HG03571 (cell line): ENCODE data around the gene FN3K.
"Not testable (repeated sequence)": the region's sequence is repeated elsewhere in the genome, so short reads cannot be mapped to it uniquely, and the experiment has no call there.

Experiments
- ATAC-seq: cut with Tn5 transposase; IDR thresholded peaks from one replicate; pipeline ENCODE4 v1.9.1; 2021; ENCODE audit not compliant: unreplicated experiment

Gene FN3K

DNA sequence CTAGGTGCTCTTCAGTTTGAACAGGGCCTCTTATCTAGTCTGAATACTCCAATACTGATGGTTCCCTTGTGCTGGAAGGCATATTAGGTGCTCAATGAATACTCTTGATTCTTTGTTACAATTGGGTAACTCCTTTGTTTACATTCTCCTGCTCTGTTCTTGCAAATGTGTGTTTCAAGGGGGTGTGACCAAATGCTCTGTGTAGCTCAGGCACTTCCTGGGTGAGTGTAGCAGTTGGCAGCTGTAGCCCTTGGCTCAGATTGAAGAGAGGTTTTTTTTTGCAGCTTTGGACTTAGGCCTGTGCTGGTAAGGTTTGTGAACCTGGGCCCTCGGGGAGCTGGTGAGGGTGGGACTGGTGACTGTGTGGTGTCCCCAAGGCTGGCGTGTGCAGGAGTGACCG, 36.6 kb downstream of the FN3K start:
- ATAC-seq = no peak

DNA sequence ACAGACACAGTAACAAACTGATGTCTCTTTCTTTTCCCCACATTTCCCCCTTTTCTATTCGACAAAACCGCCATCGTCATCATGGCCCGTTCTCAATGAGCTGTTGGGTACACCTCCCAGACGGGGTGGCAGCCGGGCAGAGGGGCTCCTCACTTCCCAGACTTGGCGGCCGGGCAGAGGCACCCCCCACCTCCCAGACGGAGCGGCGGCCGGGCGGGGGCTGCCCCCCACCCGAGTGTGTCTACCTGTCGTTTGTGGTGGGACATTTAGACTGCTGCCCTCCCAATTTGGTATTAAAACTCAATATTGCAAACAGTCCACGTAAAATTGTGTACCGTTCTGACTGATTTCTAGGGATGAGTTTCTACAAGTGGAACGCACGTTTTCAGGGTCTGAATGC, 39.0 kb downstream of the FN3K start:
- ATAC-seq = not testable (repeated sequence)

DNA sequence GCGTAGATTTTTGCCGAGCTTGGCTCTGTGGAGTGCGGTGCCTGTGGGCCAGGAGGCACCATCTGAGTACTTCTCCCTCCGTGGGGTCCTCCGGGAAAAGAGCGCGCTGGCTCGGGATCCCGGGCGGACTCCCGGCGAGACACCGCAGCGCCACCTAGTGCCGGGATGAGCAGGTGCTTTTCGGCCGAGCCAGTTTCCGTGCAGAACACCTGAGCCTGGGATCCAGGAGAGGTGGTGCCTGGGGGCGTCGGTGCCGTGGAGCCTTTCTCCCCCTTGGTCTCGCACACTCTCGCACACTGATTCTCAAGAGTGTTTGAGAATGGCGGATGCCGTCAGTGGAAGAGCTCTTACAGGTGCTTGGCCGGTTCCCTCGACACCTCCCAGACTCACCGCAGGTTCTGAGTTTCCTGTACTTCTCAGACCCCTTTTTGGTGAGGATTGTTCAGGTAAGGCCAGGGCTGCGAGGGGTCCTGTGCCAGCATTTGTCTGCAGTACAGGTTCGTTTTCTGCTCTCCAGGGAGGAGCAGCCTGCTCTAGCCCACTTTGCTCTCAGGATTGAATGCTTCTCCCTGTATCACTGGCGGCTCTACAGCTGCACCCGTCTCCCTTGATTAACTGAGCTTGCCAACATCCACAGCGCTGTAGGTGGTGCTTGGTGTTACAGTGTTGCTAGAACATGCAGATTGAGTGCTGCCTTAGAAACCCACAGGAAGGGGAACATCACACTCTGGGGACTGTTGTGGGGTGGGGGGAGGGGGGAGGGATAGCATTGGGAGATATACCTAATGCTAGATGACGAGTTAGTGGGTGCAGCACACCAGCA, 39.8 kb downstream of the FN3K start:
- ATAC-seq = no peak

DNA sequence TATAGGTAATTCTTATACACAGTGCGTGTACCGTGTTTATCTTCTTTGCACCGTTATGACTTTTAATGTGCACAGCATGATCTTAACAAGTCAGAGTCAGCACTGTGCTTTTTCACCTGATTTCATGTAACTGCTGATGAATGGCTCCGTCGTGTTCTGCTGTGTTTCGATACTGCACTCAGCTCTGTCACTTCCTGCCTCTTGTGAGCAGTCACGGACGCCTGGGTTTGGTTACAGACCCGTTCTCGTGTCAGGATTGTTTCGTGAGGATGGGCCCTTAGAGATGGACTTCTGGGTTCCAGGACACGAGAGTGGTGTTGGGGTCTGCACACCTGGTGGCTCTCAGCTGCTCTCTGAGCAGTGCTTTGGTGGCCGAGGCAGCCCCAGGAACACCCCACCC, 41.0 kb downstream of the FN3K start:
- no peak for ATAC-seq

DNA sequence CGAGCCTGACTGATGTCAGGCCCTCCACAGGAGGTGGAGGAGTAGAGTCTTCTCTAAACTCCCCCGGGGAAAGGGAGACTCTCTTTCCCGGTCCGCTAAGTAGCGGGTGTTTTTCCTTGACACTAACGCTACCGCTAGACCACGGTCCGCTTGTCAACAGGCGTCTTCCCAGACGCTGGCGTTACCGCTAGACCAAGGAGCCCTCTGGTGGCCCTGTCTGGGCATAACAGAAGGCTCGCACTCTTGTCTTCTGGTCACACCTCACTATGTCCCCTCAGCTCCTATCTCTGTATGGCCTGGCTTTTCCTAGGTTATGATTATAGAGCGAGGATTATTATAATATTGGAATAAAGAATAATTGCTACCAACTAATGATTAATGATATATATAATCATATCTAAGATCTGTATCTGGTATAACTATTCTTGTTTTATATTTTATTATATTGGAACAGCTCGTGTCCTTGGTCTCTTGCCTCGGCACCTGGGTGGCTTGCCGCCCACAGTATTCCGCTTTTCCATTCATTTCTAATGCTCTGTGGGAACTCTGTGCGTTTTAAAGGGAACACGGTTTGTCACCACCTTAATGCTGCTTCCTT, 42.5 kb downstream of the FN3K start:
- ATAC-seq = not testable (repeated sequence)

DNA sequence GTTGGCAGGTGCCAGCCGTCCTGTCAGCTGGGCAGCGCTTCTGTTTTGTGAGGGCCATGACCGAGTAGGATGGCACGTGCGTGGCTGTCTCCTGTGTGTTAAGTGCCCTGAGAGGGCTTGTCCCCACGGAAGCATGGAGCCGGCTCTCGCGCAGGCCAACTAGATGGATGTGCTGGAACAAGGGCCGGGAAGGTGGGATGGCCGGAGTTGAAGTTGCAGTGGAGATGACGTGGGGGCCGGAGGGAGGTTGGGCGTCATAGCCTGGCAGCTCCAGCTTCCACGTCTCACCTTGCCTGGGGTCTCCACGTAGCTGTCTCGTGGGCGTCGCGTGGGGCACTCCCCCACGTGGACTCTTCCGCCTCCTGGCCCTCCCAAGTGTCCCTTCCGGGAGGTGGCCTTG, 44.1 kb downstream of the FN3K start:
- ATAC-seq = no peak

DNA sequence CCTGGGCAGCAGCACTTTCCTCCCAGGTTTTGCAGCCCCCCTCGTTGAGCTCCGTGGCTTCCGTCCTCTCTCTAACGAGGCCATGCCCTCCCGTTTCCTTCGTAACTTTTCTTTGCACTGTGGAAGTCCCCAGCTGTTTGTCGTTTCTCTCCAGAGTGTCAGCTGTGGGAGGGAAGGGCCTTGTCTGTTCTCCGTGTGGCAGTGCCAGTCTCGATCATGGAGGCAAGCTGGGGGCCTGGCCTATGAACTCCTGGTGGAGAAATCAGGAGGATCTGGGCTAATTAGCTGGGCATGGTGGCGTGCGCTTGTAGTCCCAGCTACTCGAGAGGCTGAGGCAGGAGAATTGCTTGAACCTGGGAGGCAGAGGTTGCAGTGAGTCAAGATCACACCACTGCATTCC, 44.8 kb downstream of the FN3K start:
- ATAC-seq = no peak

DNA sequence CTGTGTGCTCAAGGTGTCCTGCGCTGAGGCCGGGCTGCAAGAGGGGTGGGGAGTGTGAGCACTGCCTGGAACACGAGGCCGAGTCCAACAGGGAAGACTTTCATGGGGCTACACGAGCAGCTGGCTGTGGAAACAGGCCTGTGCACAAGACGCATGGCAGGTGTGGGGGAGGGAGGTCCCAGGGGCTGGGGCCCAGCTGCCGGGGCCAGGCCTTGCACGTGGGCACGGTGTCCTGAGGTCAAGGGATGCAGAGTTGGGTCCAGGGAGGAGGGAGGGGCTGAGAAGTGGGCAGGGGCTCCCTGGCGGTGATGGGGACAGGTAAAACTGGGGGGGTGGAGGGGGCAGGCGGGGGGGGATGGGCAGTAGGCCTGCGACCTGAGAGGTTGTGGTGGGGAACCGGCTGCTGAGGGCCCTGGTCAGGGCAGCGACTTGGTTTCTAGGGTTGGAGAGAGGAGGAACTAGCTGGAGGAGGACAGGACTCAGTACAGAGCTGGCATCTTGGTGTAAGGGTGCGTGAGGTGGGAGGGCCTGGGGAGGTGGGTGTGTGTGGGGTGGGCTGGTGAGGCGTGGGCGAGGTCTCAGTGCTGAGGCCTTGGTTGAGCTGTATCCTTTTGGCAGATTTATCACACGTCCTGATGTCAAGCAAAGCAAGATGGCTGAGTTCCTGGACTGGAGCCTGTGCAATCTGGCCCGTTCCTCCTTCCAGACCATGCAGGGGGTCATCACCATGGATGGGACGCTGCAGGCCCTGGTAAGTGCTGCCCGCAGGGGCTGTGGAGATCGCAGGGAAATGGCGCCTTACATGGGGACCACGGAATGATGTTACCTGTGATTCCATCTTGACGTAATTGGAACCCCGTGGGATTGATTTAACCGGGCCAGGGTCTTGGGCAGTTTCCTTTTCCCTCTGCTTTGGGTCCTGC, 45.8 kb downstream of the FN3K start:
- no peak for ATAC-seq

DNA sequence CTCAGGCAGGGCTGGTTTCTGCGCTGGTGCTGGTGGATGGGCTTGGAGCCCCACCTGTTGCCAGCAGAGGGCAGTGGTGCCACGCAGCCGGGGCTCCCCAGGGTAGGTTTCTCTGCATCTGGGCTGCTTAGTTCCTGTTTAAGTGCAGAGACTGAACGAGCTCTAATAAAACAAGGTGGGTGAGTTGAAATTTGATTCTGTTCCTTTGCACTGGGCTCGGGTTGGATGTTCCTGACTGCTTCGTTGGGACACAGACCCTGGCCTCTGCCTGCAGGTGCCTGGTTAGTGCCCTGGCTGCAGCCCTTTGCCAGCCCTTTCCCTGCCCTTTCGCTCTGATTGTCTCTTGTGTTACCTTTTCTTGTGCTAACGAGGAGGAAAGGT, 46.5 kb downstream of the FN3K start:
- no peak for ATAC-seq

DNA sequence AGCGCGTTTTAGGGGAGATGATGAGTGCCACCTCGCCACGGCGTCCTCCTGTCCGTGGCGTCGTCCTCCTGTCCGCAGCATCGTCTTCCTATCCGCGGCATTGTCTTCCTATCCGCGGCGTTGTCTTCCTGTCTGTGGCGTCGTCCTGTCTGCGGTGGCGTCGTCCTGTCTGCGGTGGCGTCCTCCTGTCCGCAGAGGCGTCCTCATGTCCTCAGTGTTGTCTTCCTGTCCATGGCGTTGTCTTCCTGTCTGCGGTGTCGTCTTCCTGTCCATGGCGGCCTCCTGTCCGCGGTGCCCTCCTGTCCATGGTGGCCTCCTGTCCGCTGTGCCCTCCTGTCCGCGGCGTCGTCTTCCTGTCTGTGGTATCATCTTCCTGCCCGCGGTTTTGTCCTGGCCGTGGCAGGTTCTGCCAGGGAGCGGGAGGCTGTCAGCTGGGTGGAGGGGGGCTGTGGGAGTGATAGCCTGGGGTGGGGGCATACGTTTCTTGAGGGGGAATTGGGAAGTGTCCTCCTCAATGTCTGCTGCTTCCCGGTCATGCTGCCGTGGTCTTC, 47.3 kb downstream of the FN3K start:
- no peak for ATAC-seq

DNA sequence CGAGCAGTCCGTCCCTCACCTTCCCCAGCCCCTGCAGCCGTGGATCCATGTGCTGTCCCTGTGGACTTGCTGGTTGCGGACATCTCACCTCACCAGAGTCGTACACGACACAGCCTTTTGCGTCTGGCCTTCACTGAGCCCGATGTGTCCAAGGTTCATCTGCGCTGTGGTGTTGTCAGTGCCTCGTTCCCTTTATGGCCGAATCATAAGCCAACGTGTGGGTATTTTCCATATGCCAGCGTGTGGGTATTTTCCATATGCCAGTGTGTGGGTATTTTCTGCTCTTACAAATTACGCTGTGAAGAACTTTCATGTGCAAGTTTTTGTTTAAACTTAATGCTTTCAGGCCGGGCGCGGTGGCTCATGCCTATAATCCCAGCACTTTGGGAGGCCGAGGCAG, 48.1 kb downstream of the FN3K start:
- ATAC-seq = no peak

DNA sequence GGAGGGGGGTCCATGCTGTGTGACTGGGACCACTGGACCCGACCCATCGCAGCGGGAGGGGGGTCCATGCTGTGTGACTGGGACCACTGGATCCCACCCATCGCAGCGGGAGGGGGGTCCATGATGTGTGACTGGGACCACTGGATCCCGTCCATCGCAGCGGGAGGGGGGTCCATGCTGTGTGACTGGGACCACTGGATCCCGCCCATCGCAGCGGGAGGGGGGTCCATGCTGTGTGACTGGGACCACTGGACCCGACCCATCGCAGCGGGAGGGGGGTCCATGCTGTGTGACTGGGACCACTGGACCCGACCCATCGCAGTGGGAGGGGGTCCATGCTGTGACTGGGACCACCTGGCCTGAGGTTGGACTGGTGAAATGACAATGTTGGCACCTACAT, 50.2 kb downstream of the FN3K start:
- not testable (repeated sequence) for ATAC-seq

DNA sequence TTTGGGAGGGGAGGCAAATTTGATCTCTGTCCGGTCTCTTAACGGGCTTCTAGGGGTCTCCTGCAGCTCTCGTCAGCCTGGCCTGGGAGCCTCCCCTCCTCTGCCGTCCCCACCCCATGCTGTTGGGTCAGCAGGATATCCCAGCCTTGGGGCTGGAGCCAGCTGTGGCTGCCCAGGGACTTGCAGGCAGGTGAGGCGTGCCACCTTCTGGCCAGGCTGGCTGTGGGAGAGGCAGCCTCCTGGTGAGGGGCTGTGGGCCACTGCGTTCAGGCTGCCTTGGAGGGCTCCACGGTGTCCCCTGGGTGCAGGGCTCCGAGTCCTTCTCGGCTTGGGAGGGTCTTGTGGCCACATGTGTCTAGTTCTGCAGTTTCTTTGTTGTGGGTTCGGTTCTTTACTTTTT, 51.0 kb downstream of the FN3K start:
- no peak for ATAC-seq

DNA sequence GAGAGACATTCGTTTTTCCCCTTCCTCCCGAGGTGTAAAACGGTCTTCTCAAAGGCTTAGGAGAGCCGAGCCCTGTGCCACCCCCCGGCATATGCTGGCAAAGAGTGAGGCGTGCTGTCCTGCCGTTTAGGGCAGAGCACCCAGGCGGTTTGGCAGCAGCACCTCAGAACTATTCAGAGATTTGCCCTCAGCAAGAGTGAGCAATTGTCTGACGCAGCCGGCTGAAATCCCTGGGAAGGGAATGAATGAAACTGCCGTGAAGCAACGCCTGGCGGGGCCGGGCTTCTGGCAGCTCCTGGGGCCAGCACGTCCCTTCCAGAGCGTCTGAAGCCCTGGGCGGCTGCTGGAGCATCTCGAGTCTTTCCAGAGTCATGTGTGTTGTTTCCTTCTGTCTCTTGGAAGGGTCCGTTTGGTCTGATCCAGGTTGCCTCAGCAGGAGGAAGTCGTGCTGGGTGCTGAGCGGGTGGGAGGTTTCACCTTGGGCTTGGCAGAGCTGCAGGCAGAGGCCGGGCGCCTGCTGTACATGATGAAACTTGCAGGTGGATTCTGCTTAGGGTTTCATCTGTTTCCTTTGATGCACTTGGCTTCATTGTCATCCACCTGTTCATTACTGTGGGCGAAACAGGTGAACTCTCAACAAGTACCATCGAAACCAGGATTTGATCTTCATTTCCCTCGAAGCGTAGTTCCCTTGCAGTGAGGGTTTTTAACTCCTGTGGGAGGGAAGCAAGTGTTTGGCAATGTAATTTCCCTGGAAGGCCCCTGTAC, 51.9 kb downstream of the FN3K start:
- ATAC-seq = no peak

DNA sequence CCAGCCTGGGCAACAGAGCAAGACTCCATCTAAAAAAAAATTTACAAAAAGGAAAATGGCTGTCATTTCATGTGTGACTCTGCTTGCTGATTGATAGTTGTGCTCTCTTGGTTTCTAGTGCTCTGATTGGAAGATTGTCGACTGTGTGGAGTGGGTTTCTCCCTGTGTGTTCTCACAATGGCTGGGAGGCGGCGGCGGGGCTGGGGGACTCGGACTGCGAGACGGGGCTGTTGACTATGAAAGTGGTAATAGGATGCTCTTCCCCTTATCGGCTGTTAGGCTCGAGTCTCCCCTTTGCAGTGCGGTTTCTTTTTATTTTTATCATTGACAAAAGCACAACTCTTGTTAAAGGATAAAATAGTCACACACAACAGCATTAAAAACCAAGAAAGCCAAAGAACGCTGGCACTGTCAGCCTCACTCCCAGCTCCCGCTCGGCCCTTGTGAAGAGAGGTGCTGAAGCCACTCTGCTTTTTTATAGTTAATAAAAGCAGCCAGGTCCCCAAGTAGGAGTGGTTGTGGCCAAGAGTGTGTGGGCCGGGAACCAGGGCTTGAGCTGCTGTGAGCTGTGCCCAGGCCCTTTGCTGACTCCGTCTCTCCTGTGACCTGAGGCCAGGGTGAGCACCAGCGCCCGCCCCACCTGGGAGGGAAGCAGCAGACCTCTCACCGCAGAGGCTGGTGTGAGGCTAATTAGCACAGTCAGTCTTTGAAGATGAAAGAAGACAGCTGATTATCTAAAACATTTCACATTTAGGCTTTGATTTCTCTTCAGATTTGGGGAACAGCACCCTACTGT, 53.0 kb downstream of the FN3K start:
- no peak for ATAC-seq

DNA sequence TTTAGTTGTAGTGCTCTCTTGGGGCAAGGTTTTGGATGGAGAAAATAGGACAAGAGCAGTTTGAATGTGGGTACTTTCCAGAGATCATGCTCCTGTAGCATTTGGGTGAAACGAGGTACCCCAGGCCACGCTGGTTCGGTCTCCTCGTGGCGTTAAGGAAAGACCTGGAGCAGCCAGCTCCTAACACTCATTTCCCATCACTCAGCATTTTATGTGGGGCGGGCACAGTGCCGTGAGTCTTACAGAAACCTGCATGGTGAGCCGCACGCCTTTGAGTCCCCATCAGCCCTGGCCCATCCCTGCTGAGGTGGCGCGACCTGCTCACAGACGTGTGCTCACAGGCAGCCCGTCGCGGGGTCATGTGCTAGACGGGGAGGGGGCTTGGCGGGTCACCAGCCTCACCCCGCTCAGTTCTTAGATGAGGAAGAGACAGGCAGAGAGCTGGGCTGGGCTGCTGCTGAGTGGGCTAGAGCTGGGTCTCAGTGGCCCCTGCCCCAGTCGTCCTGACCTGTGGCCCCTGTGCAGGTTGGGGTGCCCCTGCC, 53.7 kb downstream of the FN3K start:
- no peak for ATAC-seq

DNA sequence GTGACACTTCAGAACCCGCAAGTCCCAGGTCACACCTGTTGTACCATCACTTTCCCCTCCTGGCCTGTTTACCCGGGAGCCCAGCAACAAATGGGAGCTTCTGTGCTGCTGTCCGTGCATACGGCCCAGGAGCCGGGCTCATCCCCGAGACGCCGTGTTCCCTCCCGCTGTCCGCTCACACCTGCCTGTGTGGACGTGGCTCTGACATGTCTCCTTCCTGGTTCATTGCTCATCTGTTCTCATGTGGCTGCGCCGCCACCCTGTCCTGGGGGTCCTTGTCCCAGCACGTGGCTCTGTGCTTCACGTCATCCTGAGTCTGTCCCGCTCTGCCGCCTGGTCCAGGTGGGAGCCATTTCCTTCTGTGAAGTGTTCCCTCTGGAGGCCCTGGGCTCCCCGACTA, 54.4 kb downstream of the FN3K start:
- ATAC-seq = no peak

DNA sequence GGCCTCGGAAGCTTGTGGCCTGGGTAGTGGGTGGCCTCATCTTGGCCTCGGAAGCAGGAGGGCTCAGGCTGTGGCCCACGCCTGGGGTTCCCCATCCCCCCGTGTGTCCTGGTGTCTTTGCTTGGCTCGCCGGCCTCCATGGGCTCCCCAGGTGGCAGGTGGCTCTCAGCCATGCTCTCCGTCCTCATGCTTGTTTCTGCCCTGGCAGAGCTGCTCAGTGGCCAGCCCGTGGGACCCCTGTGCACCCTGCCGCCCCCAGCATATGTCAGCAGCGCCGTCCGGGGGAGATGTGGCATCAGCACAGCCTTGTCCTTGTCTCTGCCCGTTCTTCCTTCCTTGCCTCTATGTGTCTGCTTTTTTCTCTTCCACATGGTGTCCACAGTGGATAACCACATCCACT, 55.0 kb downstream of the FN3K start:
- no peak for ATAC-seq

DNA sequence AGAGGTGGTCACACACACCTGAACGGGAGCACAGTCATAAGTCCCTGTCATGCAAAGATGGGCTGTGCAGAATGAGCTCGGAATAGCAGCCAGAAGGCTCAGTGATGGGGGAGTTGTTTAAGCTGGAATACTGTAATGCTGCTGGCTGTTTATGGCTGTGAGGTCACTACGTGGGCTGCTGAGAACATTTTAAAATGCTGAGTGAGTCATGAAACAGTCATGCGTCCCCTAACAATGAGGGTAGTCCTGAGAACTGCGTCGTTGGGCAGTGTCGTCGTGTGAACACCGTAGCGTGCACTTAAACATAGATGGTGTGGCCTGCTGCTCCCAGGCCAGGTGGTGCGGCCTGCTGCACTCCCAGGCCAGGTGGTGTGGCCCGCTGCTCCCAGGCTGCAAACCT, 56.1 kb downstream of the FN3K start:
- ATAC-seq = no peak
